Measurements from ENCODE around the gene ANXA2R. TPM values are rescaled to one million over a fixed set of nuclear protein-coding genes. Genes with fewer than 3 reads are reported as not detected.
A peak's percentile ranks its signal among the peaks of the same experiment; 100 is the strongest.

The ANXA2R gene
- polyA plus RNA-seq, 1 donor from 2014 or later = not detected

DNA sequence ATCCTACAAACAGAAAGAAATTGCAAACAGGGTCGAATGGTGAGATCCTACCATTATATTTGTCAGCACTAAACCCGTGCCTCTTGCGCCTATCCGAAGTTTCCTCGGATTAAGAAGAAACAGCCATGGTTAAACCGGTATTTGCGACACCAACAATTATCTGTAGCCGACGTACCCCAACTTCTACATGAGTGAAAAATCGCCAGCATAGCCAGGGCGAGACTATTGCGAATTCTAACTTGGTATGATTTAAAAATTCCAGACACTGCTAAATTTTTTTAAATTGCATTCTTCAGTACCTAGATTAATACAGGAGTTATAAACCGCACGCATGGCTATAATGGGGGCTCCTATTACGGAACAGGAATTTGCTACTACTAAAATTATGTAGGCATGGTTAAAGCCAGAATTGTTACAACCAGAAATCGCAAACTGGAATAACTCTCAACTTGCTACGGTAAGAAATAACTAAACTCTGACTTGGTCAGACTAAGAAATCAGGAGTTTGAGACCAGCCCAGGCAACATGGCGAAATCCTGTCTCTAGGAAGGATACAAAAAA is 25.3 kb upstream of the ANXA2R start:
- no peaks in the 10 kb centered on the region for H4K20me1 ChIP-seq (ENCODE audit: insufficient read depth)
- no peaks in the 10 kb centered on the region for H3K9me3 ChIP-seq (ENCODE audit: low read length)
- TF ChIP-seq MXI1 (conservative IDR thresholded peaks at IDR 0.05; ENCODE audit: poor library complexity, severe bottlenecking) = no peak
- no peak for TF ChIP-seq SMC3 (conservative IDR thresholded peaks at IDR 0.05; ENCODE audit: poor library complexity)
- TF ChIP-seq, protein P1, sequence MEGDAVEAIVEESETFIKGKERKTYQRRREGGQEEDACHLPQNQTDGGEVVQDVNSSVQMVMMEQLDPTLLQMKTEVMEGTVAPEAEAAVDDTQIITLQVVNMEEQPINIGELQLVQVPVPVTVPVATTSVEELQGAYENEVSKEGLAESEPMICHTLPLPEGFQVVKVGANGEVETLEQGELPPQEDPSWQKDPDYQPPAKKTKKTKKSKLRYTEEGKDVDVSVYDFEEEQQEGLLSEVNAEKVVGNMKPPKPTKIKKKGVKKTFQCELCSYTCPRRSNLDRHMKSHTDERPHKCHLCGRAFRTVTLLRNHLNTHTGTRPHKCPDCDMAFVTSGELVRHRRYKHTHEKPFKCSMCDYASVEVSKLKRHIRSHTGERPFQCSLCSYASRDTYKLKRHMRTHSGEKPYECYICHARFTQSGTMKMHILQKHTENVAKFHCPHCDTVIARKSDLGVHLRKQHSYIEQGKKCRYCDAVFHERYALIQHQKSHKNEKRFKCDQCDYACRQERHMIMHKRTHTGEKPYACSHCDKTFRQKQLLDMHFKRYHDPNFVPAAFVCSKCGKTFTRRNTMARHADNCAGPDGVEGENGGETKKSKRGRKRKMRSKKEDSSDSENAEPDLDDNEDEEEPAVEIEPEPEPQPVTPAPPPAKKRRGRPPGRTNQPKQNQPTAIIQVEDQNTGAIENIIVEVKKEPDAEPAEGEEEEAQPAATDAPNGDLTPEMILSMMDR (IDR thresholded peaks at IDR 0.05; ENCODE audit: poor library complexity, severe bottlenecking) = no peak
- no peak for TF ChIP-seq EZH2 (IDR thresholded peaks at IDR 0.05; ENCODE audit: borderline replicate concordance, insufficient read depth, low read length, poor library complexity, severe bottlenecking)
- TF ChIP-seq RAD21 (conservative IDR thresholded peaks at IDR 0.05) = no peak
- TF ChIP-seq, protein P2, sequence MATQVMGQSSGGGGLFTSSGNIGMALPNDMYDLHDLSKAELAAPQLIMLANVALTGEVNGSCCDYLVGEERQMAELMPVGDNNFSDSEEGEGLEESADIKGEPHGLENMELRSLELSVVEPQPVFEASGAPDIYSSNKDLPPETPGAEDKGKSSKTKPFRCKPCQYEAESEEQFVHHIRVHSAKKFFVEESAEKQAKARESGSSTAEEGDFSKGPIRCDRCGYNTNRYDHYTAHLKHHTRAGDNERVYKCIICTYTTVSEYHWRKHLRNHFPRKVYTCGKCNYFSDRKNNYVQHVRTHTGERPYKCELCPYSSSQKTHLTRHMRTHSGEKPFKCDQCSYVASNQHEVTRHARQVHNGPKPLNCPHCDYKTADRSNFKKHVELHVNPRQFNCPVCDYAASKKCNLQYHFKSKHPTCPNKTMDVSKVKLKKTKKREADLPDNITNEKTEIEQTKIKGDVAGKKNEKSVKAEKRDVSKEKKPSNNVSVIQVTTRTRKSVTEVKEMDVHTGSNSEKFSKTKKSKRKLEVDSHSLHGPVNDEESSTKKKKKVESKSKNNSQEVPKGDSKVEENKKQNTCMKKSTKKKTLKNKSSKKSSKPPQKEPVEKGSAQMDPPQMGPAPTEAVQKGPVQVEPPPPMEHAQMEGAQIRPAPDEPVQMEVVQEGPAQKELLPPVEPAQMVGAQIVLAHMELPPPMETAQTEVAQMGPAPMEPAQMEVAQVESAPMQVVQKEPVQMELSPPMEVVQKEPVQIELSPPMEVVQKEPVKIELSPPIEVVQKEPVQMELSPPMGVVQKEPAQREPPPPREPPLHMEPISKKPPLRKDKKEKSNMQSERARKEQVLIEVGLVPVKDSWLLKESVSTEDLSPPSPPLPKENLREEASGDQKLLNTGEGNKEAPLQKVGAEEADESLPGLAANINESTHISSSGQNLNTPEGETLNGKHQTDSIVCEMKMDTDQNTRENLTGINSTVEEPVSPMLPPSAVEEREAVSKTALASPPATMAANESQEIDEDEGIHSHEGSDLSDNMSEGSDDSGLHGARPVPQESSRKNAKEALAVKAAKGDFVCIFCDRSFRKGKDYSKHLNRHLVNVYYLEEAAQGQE (IDR thresholded peaks at IDR 0.05; ENCODE audit: borderline replicate concordance) = no peak
- no peak for TF ChIP-seq POLR2AphosphoS5 (IDR thresholded peaks at IDR 0.05)
- TF ChIP-seq EP300 (conservative IDR thresholded peaks at IDR 0.05; ENCODE audit: poor library complexity, severe bottlenecking) = no peak
- no peak for TF ChIP-seq TAF1 (IDR thresholded peaks at IDR 0.05; ENCODE audit: low read depth)
- no peaks in the 10 kb centered on the region for H3K9me2 ChIP-seq (ENCODE audit: insufficient read depth, low read length)
- H3K79me2 ChIP-seq (replicated peaks; ENCODE audit: insufficient read depth, low read length) = peaks cover 16% of the 10 kb centered on the region
- peak overlapping the region; percentile 93 for H3K4me3 ChIP-seq (ENCODE audit: low read length)
- peak overlapping the region; percentile 81 for H3K9ac ChIP-seq (ENCODE audit: low read length)
- peak overlapping the region; percentile 93 for H3K27ac ChIP-seq (ENCODE audit: low read length)
- H3F3A ChIP-seq (ENCODE audit: insufficient read depth, low read length, poor library complexity, severe bottlenecking) = no peaks in the 10 kb centered on the region
- no peak overlapping the region for H2AFZ ChIP-seq (ENCODE audit: low read depth, low read length)
- H3K27me3 ChIP-seq (ENCODE audit: insufficient read depth, low read depth, low read length) = no peaks in the 10 kb centered on the region
- H3K4me2 ChIP-seq (ENCODE audit: low read length) = peak overlapping the region; percentile 62
- H3K36me3 ChIP-seq (ENCODE audit: insufficient read depth, low read length) = no peaks in the 10 kb centered on the region

DNA sequence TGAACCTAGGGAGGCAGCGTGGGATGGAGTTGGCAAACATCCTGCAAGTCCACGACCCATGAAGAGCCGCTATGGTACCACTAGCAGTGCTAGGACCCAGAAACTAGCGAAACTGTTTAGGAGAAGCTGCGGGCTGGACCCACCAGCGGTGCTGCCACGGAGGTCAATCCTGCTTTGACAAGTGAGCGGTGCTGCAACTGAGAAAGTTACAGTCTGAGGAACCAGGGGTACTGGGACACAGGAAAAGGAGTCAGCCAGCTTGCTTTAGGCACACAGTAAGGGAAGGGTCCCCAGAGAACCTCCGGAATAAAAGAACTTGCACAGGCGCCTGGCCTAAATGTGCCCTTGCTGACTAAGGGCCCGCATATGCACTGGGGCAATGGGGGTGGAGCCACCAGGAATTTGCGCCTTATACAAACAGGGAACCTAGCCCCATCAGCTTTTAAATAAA is 23.6 kb upstream of the ANXA2R start:
- TF ChIP-seq EP300 (conservative IDR thresholded peaks at IDR 0.05; ENCODE audit: poor library complexity, severe bottlenecking) (no peak), SMC3 (conservative IDR thresholded peaks at IDR 0.05; ENCODE audit: poor library complexity) (no peak), POLR2AphosphoS5 (IDR thresholded peaks at IDR 0.05) (no peak), TAF1 (IDR thresholded peaks at IDR 0.05; ENCODE audit: low read depth) (no peak)
- no peaks in the 10 kb centered on the region for H3K9me3 ChIP-seq (ENCODE audit: low read length)
- no peak overlapping the region for H3K27ac ChIP-seq (ENCODE audit: low read length)
- H3K9me2 ChIP-seq (ENCODE audit: insufficient read depth, low read length) = no peaks in the 10 kb centered on the region
- H3K9ac ChIP-seq (ENCODE audit: low read length) = no peak overlapping the region
- H3K4me2 ChIP-seq (ENCODE audit: low read length) = no peak overlapping the region
- no peak overlapping the region for H2AFZ ChIP-seq (ENCODE audit: low read depth, low read length)
- H4K20me1 ChIP-seq (ENCODE audit: insufficient read depth) = no peaks in the 10 kb centered on the region
- H3K79me2 ChIP-seq (replicated peaks; ENCODE audit: insufficient read depth, low read length) = peaks cover 14% of the 10 kb centered on the region
- H3K27me3 ChIP-seq (ENCODE audit: insufficient read depth, low read depth, low read length) = no peaks in the 10 kb centered on the region
- H3K36me3 ChIP-seq (ENCODE audit: insufficient read depth, low read length) = no peaks in the 10 kb centered on the region
- no peaks in the 10 kb centered on the region for H3F3A ChIP-seq (ENCODE audit: insufficient read depth, low read length, poor library complexity, severe bottlenecking)
- H3K4me3 ChIP-seq (ENCODE audit: low read length) = no peak overlapping the region

All from neural cell (in vitro differentiated cells).